ENCODE data around the gene CLCN3.

CLCN3 gene

DNA sequence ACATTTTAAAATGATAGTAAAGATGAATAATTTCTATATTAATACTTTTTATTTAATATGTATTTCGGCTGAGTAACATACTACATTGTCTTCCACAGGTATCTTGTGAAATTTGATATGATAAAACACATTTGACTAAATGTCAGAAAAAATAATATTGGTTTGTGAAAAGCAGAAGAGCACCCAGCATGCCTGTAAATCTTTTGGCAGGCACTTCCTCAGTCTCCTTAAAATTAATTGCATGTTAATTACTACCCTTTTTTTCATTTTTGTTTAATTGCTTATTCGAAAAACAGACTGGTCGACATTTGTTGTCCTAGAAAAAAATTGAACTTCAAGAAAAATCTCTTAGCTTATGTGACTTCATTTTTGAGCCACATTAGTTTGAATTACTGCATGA lies 40.6 kb downstream of the CLCN3 start:
- Mint-ChIP-seq H3K27me3 (ENCODE audit: low read depth, poor library complexity) (no peaks in the 10 kb centered on the region), H3K4me3 (peak overlapping the region; percentile 87), H3K9me3 (peaks cover 7% of the 10 kb centered on the region), H3K36me3 (ENCODE audit: low read depth) (peaks cover 19% of the 10 kb centered on the region), H3K4me1 (peaks cover 39% of the 10 kb centered on the region), H3K27ac (no peak overlapping the region)
- DNase-seq: no peak
- TF ChIP-seq, protein P1, sequence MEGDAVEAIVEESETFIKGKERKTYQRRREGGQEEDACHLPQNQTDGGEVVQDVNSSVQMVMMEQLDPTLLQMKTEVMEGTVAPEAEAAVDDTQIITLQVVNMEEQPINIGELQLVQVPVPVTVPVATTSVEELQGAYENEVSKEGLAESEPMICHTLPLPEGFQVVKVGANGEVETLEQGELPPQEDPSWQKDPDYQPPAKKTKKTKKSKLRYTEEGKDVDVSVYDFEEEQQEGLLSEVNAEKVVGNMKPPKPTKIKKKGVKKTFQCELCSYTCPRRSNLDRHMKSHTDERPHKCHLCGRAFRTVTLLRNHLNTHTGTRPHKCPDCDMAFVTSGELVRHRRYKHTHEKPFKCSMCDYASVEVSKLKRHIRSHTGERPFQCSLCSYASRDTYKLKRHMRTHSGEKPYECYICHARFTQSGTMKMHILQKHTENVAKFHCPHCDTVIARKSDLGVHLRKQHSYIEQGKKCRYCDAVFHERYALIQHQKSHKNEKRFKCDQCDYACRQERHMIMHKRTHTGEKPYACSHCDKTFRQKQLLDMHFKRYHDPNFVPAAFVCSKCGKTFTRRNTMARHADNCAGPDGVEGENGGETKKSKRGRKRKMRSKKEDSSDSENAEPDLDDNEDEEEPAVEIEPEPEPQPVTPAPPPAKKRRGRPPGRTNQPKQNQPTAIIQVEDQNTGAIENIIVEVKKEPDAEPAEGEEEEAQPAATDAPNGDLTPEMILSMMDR (IDR thresholded peaks at IDR 0.05): no peak

DNA sequence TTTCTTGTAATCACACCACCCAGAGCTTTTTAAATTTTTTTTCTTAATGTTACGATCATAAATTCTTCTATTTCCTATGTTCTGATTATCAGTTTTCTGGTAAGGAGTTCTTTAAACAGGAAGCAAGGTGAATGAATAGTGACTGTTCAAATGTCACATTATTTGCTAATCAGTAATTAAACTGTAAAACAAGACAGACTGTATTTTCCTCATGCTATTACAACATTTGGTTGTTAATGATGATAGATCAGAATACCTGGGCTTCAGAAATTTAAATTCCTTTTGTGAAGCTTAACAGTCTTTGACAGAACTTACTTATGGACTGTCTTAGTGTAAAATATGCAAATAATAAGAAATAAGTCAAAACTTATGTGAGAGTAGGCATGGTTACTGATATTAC lies 41.4 kb downstream of the CLCN3 start:
- Mint-ChIP-seq H3K4me1 (peaks cover 39% of the 10 kb centered on the region), H3K9me3 (peaks cover 16% of the 10 kb centered on the region), H3K27ac (no peak overlapping the region), H3K4me3 (peak overlapping the region; percentile 87), H3K27me3 (ENCODE audit: low read depth, poor library complexity) (no peaks in the 10 kb centered on the region), H3K36me3 (ENCODE audit: low read depth) (peaks cover 22% of the 10 kb centered on the region)
- TF ChIP-seq, protein P1 (IDR thresholded peaks at IDR 0.05): no peak
- DNase-seq: no peak

DNA sequence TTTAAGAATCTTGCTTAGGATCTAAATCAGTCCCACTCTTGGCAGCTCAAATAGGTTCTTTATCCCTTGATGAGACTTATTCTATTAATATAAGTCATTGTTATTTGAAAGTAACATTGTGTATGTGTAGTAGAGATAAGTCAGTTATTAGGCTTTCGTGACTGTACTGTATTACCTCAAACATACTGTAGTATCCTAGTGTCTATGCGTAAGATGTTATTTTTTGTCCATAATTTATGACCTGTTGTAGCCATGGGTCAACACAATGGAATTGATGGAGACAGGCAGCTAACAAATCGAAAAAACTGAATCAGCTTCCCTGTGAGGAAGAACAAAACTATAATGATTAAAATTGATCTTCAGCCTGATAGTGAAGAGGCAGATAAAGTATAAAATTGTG lies 41.8 kb downstream of the CLCN3 start:
- Mint-ChIP-seq H3K4me1 (peaks cover 39% of the 10 kb centered on the region), H3K27ac (no peak overlapping the region), H3K9me3 (peaks cover 18% of the 10 kb centered on the region), H3K4me3 (no peak overlapping the region), H3K36me3 (ENCODE audit: low read depth) (peaks cover 26% of the 10 kb centered on the region), H3K27me3 (ENCODE audit: low read depth, poor library complexity) (no peaks in the 10 kb centered on the region)
- no peak for DNase-seq
- TF ChIP-seq, protein P1 (IDR thresholded peaks at IDR 0.05): no peak

DNA sequence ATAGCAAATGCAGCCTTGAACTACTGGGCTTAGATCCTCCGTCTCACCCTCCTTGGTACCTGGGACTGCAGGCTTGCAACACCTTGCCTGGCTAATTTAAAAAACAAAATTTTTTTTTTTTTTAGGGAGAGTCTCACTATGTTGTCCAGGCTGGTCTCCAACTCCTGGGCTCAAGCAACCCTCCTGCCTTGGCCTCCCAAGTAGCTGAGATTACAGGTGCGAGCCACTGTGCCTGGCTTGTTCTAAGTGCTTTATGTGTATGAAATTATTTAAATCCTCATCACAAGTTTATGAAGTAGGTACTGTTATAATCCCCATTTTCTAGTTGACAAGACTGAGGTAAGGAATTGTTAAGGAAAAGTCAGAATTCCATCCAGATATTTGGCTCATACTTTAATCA lies 43.0 kb downstream of the CLCN3 start:
- TF ChIP-seq, protein P1 (IDR thresholded peaks at IDR 0.05): no peak
- Mint-ChIP-seq H3K27me3 (ENCODE audit: low read depth, poor library complexity) (peaks cover 3% of the 10 kb centered on the region), H3K4me3 (no peak overlapping the region), H3K36me3 (ENCODE audit: low read depth) (peaks cover 38% of the 10 kb centered on the region), H3K27ac (no peak overlapping the region), H3K9me3 (peaks cover 30% of the 10 kb centered on the region), H3K4me1 (peaks cover 39% of the 10 kb centered on the region)
- DNase-seq: no peak

DNA sequence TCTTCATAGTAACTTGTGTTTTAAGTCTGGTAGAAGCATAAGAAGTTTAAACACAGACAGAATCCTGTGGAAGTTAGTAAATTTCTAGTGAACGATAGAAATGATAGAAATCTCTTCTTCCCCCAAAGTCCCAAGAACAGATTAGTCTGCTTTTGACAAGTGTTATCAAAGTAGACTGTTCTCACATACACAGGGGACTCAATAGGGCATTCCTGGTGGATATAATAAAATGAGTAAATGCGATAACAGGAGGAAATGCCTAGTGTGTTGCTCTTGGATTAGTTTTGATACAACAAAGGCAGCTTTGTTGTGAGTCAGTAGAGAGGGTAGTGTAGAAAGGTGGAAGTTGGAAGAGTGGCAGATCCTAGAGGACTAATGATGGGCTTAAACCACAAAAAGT lies 43.5 kb downstream of the CLCN3 start:
- Mint-ChIP-seq H3K4me1 (peaks cover 38% of the 10 kb centered on the region), H3K27ac (peak overlapping the region; percentile 43), H3K27me3 (ENCODE audit: low read depth, poor library complexity) (peaks cover 3% of the 10 kb centered on the region), H3K9me3 (peaks cover 34% of the 10 kb centered on the region), H3K36me3 (ENCODE audit: low read depth) (peaks cover 42% of the 10 kb centered on the region), H3K4me3 (no peak overlapping the region)
- DNase-seq: no peak
- TF ChIP-seq, protein P1 (IDR thresholded peaks at IDR 0.05): no peak

DNA sequence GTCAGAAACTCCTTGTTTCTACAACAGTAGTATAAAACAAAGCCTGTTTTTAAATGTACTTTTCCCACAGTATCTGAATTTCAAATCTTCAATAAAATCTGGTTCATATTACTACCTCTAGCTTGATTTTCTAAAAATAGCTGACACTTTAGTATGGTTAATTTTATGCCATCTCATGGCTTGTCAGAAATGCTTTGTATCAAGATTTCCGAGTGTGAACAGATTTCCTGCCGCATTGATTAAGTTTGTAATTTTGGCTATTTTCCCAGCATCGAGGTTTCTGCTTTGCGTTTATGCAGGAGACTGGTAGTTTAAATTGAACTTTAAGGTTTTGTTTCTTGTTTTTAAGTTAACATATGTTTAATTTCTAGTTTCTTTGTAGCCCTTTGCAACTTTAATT lies 44.2 kb downstream of the CLCN3 start:
- peaks cover 31% of the 10 kb centered on the region for H3K4me1 Mint-ChIP-seq
- TF ChIP-seq, protein P1 (IDR thresholded peaks at IDR 0.05): no peak
- H3K9me3 Mint-ChIP-seq: peaks cover 38% of the 10 kb centered on the region
- peaks cover 3% of the 10 kb centered on the region for H3K27me3 Mint-ChIP-seq (ENCODE audit: low read depth, poor library complexity)
- no peak overlapping the region for H3K4me3 Mint-ChIP-seq
- DNase-seq: no peak
- peaks cover 49% of the 10 kb centered on the region for H3K36me3 Mint-ChIP-seq (ENCODE audit: low read depth)
- no peak overlapping the region for H3K27ac Mint-ChIP-seq

Measured in nephron progenitor cell (in vitro differentiated cells).